HepG2 (cell line): ENCODE data around the gene UQCR10. TPM values are rescaled to one million over a fixed set of nuclear protein-coding genes. Genes with fewer than 3 reads are reported as not detected.

Source experiments
- ATF1 ChIP-seq: IDR thresholded peaks from 2 replicates; pipeline ENCODE4 v1.6.1; 2016; ENCODE audit warnings: mild to moderate bottlenecking, control low read depth
- CERS6 ChIP-seq: sonication (generic); formaldehyde crosslinking; IDR thresholded peaks from 2 replicates; pipeline ENCODE4 v1.5.0; 2020; ENCODE audit warnings: missing genetic modification reagents
- GMEB1 ChIP-seq: sonication (generic); formaldehyde crosslinking; IDR thresholded peaks from 2 replicates; pipeline ENCODE4 v1.5.1; 2020; ENCODE audit warnings: missing genetic modification reagents, mild to moderate bottlenecking, borderline replicate concordance
- HES4 ChIP-seq: sonication (generic); formaldehyde crosslinking; IDR thresholded peaks from 2 replicates; pipeline ENCODE4 v1.9.0; 2021; ENCODE audit warnings: mild to moderate bottlenecking, missing genetic modification reagents, borderline replicate concordance
- HOXA5 ChIP-seq: sonication (generic); formaldehyde crosslinking; IDR thresholded peaks from 2 replicates; pipeline ENCODE4 v1.4.0; 2020; ENCODE audit warnings: missing genetic modification reagents
- ISL2 ChIP-seq: sonication (generic); formaldehyde crosslinking; IDR thresholded peaks from 2 replicates; pipeline ENCODE4 v1.5.0; 2020; ENCODE audit warnings: missing genetic modification reagents
- JDP2 ChIP-seq: sonication (generic); formaldehyde crosslinking; IDR thresholded peaks from 2 replicates; pipeline ENCODE4 v1.8.1; 2022; ENCODE audit warnings: missing genetic modification reagents, borderline replicate concordance
- KDM5A ChIP-seq: fragments of 200-600 bp; sonication (generic); IDR thresholded peaks from 2 replicates; pipeline ENCODE4 v1.7.0; 2018; ENCODE audit warnings: antibody characterized with exemption, mild to moderate bottlenecking, low read length, borderline replicate concordance
- KLF12 ChIP-seq: sonication (generic); formaldehyde crosslinking; IDR thresholded peaks from 2 replicates; pipeline ENCODE4 v1.4.0; 2020; ENCODE audit warnings: missing genetic modification reagents, borderline replicate concordance
- KMT2B ChIP-seq: IDR thresholded peaks from 2 replicates; pipeline ENCODE4 v1.6.1; 2016; ENCODE audit warnings: missing genetic modification reagents, missing compliant biosample characterization
- MEIS1 ChIP-seq: sonication (generic); formaldehyde crosslinking; IDR thresholded peaks from 2 replicates; pipeline ENCODE4 v1.9.0; 2021; ENCODE audit warnings: mild to moderate bottlenecking, missing genetic modification reagents, moderate library complexity, borderline replicate concordance
- PATZ1 ChIP-seq: sonication (generic); formaldehyde crosslinking; IDR thresholded peaks from 2 replicates; pipeline ENCODE4 v1.4.0; 2020; ENCODE audit warnings: missing genetic modification reagents
- PHF5A ChIP-seq: IDR thresholded peaks from one replicate; pipeline ENCODE4 v1.6.1; 2018; ENCODE audit warnings: low read depth, missing genetic modification reagents; ENCODE audit not compliant: unreplicated experiment
- RBM39 ChIP-seq: fragments of 200-400 bp; formaldehyde crosslinking; IDR thresholded peaks from one replicate; pipeline ENCODE4 v1.6.1; 2018; ENCODE audit warnings: antibody characterized with exemption, mild to moderate bottlenecking, low read depth, low read length; ENCODE audit not compliant: poor library complexity, severe bottlenecking
- RNF2 ChIP-seq: fragments of 450-650 bp; conservative IDR thresholded peaks from 2 replicates; pipeline ENCODE4 v1.6.1; 2016; ENCODE audit warnings: low read depth
- SRSF4 ChIP-seq: fragments of 200-400 bp; formaldehyde crosslinking; IDR thresholded peaks from one replicate; pipeline ENCODE4 v1.6.1; 2018; ENCODE audit warnings: mild to moderate bottlenecking, low read depth, low read length, moderate library complexity; ENCODE audit not compliant: poor library complexity, severe bottlenecking
- ZNF3 ChIP-seq: IDR thresholded peaks from 2 replicates; pipeline ENCODE4 v1.7.0; 2017; ENCODE audit warnings: inconsistent platforms
- ZNF329 ChIP-seq: sonication (generic); formaldehyde crosslinking; IDR thresholded peaks from 2 replicates; pipeline ENCODE4 v1.9.0; 2021; ENCODE audit warnings: low read depth, mild to moderate bottlenecking, missing genetic modification reagents
- ZNF362 ChIP-seq: sonication (generic); formaldehyde crosslinking; IDR thresholded peaks from 2 replicates; pipeline ENCODE4 v1.4.0; 2020; ENCODE audit warnings: missing genetic modification reagents, mild to moderate bottlenecking, borderline replicate concordance
- ZNF615 ChIP-seq: sonication (generic); formaldehyde crosslinking; IDR thresholded peaks from 2 replicates; pipeline ENCODE4 v1.5.0; 2020; ENCODE audit warnings: mild to moderate bottlenecking, missing genetic modification reagents, borderline replicate concordance
- ZNF660 ChIP-seq: sonication (generic); formaldehyde crosslinking; IDR thresholded peaks from 2 replicates; pipeline ENCODE4 v1.5.1; 2020; ENCODE audit warnings: mild to moderate bottlenecking, low read depth, missing genetic modification reagents, borderline replicate concordance
- ZNF670 ChIP-seq: sonication (generic); formaldehyde crosslinking; IDR thresholded peaks from 2 replicates; pipeline ENCODE4 v1.8.0; 2022; ENCODE audit warnings: mild to moderate bottlenecking, missing genetic modification reagents, borderline replicate concordance
- polyA plus RNA-seq, 8 experiments: library from polyadenylated mRNA; depleted of rRNA in 3 of 8; stranded (reverse) in 7 of 8; unstranded in 1 of 8; fragments of >200 nt; fragmentation: Illumina TruSeq in 4 of 8; extraction: Trizol in 4 of 8; gene quantifications; 2 replicates each; pipeline versions ENCODE4 v1.2.1 to v1.2.3, GENCODE V29; 2011 to 2016; ENCODE audit warnings: low read depth in 4 of 8, missing spikeins in 1 of 8, mixed read lengths in 1 of 8; ENCODE audit not compliant: insufficient read depth in 1 of 8
- total RNA-seq, 5 experiments: library from RNA; depleted of rRNA; stranded (reverse); fragments of >200 nt; fragmentation: Illumina TruSeq; extraction: Trizol; gene quantifications; 2 replicates each; pipeline ENCODE4 v1.2.3, GENCODE V29; 2016; ENCODE audit warnings: low read depth in 1 of 5

UQCR10 gene
- total and polyA plus RNA-seq, 2 of the 13 experiments (the other 11 are each of a cell fraction or from before 2014, with no cell fraction given), result 225 to 232 TPM

- TF ChIP-seq ZNF3 (CRISPR knock-in tag), result no peak
- TF ChIP-seq HOXA5 (CRISPR knock-in tag), result no peak
- TF ChIP-seq RNF2, result no peak
- TF ChIP-seq KLF12 (CRISPR knock-in tag), result no peak
- TF ChIP-seq ZNF615 (CRISPR knock-in tag), result no peak
- TF ChIP-seq RBM39, result no peak
- TF ChIP-seq MEIS1 (CRISPR knock-in tag), result no peak
- TF ChIP-seq KDM5A, result no peak
- no peak for TF ChIP-seq CERS6 (CRISPR knock-in tag)
- TF ChIP-seq JDP2 (CRISPR knock-in tag), result no peak
- TF ChIP-seq ZNF329, result no peak
- TF ChIP-seq ZNF362 (CRISPR knock-in tag), result no peak
- peak; percentile 45; the same call in 1 of the 2 replicates for TF ChIP-seq KMT2B (CRISPR knock-in tag)
- no peak for TF ChIP-seq SRSF4
- no peak for TF ChIP-seq HES4
- peak; percentile 41; the same call in 1 of the 2 replicates for TF ChIP-seq PATZ1 (CRISPR knock-in tag)
- TF ChIP-seq ISL2 (CRISPR knock-in tag), result no peak
- TF ChIP-seq PHF5A (CRISPR knock-in tag), result peak; percentile 28
- TF ChIP-seq GMEB1 (CRISPR knock-in tag), result no peak
- no peak for TF ChIP-seq ZNF660 (CRISPR knock-in tag)
- TF ChIP-seq ATF1 (CRISPR knock-in tag), result no peak
- no peak for TF ChIP-seq ZNF670 (CRISPR knock-in tag)
These were observed 32.1 kb downstream of the UQCR10 start (continued) for GRCh38 chr22:29799217-29799680.
